H9 (cell line): ENCODE measurements around the gene INTS7. TPM values are rescaled to one million over a fixed set of nuclear protein-coding genes. Genes with fewer than 3 reads are reported as not detected.

ENCODE experiments used
- DNase-seq: peaks from one replicate; pipeline ENCODE4 v3.0.0-alpha.2; 2017
- H2AFZ ChIP-seq: one replicate; pipeline ENCODE4 v1.6.1; 2013; ENCODE audit warnings: mild to moderate bottlenecking, low read length, control low read depth, moderate library complexity
- H2AK5ac ChIP-seq: 2 replicates; pipeline ENCODE4 v1.6.1; 2013; ENCODE audit warnings: low read length, control low read depth, mixed read lengths; ENCODE audit not compliant: insufficient read length
- H2BK120ac ChIP-seq: one replicate; pipeline ENCODE4 v1.6.1; 2013; ENCODE audit warnings: low read depth, mild to moderate bottlenecking, low read length, control low read depth, inconsistent platforms; ENCODE audit not compliant: poor library complexity, severe bottlenecking
- H2BK12ac ChIP-seq: 2 replicates; pipeline ENCODE4 v1.6.1; 2013; ENCODE audit warnings: low read length, control low read depth, mixed read lengths, low read depth; ENCODE audit not compliant: insufficient read length
- H2BK15ac ChIP-seq: 2 replicates; pipeline ENCODE4 v1.6.1; 2013; ENCODE audit warnings: low read depth, low read length, control low read depth
- H2BK20ac ChIP-seq: one replicate; pipeline ENCODE4 v1.6.1; 2013; ENCODE audit warnings: low read depth, mild to moderate bottlenecking, low read length, control low read depth, inconsistent platforms; ENCODE audit not compliant: poor library complexity, severe bottlenecking
- H2BK5ac ChIP-seq: 2 replicates; pipeline ENCODE4 v1.6.1; 2013; ENCODE audit warnings: low read length, control low read depth, mixed read lengths; ENCODE audit not compliant: insufficient read length
- H3K14ac ChIP-seq: 2 replicates; pipeline ENCODE4 v1.6.1; 2013; ENCODE audit warnings: low read length, control low read depth; ENCODE audit not compliant: insufficient read depth
- H3K18ac ChIP-seq: 2 replicates; pipeline ENCODE4 v1.6.1; 2013; ENCODE audit warnings: low read depth, mild to moderate bottlenecking, mixed read lengths, low read length, control low read depth; ENCODE audit not compliant: insufficient read length
- H3K23ac ChIP-seq: 2 replicates; pipeline ENCODE4 v1.6.1; 2013; ENCODE audit warnings: low read length, control low read depth, mixed read lengths, low read depth; ENCODE audit not compliant: insufficient read length
- H3K23me2 ChIP-seq: 2 replicates; pipeline ENCODE4 v1.6.1; 2013; ENCODE audit warnings: low read depth, mild to moderate bottlenecking, mixed read lengths, low read length, control low read depth; ENCODE audit not compliant: insufficient read length, poor library complexity, severe bottlenecking
- H3K27ac ChIP-seq: 2 replicates; pipeline ENCODE4 v1.5.1; 2013; ENCODE audit warnings: low read length, control low read depth, mixed read lengths, low read depth; ENCODE audit not compliant: insufficient read length
- H3K27me3 ChIP-seq: 2 replicates; pipeline ENCODE4 v1.6.1; 2013; ENCODE audit warnings: low read length, control low read depth, inconsistent platforms; ENCODE audit not compliant: insufficient read depth
- H3K4ac ChIP-seq: 2 replicates; pipeline ENCODE4 v1.6.1; 2013; ENCODE audit warnings: low read depth, mild to moderate bottlenecking, control low read depth, inconsistent platforms, low read length, moderate library complexity
- H3K4me1 ChIP-seq: 2 replicates; pipeline ENCODE4 v1.6.1; 2013; ENCODE audit warnings: low read length, control low read depth, inconsistent platforms; ENCODE audit not compliant: insufficient read depth
- H3K4me2 ChIP-seq: 2 replicates; pipeline ENCODE4 v1.6.1; 2013; ENCODE audit warnings: low read length, control low read depth, mixed read lengths; ENCODE audit not compliant: insufficient read length, insufficient read depth
- H3K56ac ChIP-seq: 2 replicates; pipeline ENCODE4 v1.6.1; 2013; ENCODE audit warnings: low read depth, mild to moderate bottlenecking, mixed read lengths, low read length, control low read depth; ENCODE audit not compliant: insufficient read length
- H3K79me1 ChIP-seq: 2 replicates; pipeline ENCODE4 v1.6.1; 2013; ENCODE audit warnings: low read depth, mild to moderate bottlenecking, moderate library complexity, low read length, control low read depth, inconsistent platforms; ENCODE audit not compliant: insufficient read depth, poor library complexity, severe bottlenecking
- H3K79me2 ChIP-seq: 2 replicates; pipeline ENCODE4 v1.6.1; 2013; ENCODE audit warnings: low read length, control low read depth, inconsistent platforms; ENCODE audit not compliant: insufficient read depth
- H3K9ac ChIP-seq: 2 replicates; pipeline ENCODE4 v1.6.1; 2013; ENCODE audit warnings: low read length, control low read depth, mixed read lengths; ENCODE audit not compliant: insufficient read length; ENCODE audit errors: extremely low read depth
- H3K9me3 ChIP-seq: one replicate; pipeline ENCODE4 v1.6.1; 2013; ENCODE audit warnings: low read depth, low read length, inconsistent platforms; ENCODE audit not compliant: control insufficient read depth
- H3T11ph ChIP-seq: one replicate; pipeline ENCODE4 v1.6.1; 2013; ENCODE audit warnings: mild to moderate bottlenecking, low read length, control low read depth, inconsistent platforms
- H4K20me1 ChIP-seq: one replicate; pipeline ENCODE4 v1.6.1; 2013; ENCODE audit not compliant: control insufficient read depth, insufficient read length, insufficient read depth
- H4K5ac ChIP-seq: 2 replicates; pipeline ENCODE4 v1.6.1; 2013; ENCODE audit warnings: low read depth, mild to moderate bottlenecking, mixed read lengths, low read length, control low read depth; ENCODE audit not compliant: insufficient read length
- H4K8ac ChIP-seq: replicated peaks from 2 replicates; pipeline ENCODE4 v1.6.1; 2013; ENCODE audit warnings: low read length, control low read depth, mixed read lengths, low read depth; ENCODE audit not compliant: insufficient read length
- H4K91ac ChIP-seq: 2 replicates; pipeline ENCODE4 v1.6.1; 2013; ENCODE audit warnings: low read depth, mild to moderate bottlenecking, moderate library complexity, mixed read lengths, low read length, control low read depth; ENCODE audit not compliant: insufficient read length
- H3K27ac Mint-ChIP-seq, 3 experiments: 2 replicates in 2 of 3; 3 replicates in 1 of 3; pipeline ENCODE4 v1.8.0; 2020 to 2021; ENCODE audit warnings: mixed read lengths in 3 of 3, mild to moderate bottlenecking in 1 of 3, moderate library complexity in 1 of 3
- H3K27me3 Mint-ChIP-seq: 2 replicates; pipeline ENCODE4 v1.8.0; 2021; ENCODE audit warnings: low read depth, mild to moderate bottlenecking, moderate library complexity, mixed read lengths
- H3K36me3 Mint-ChIP-seq, 3 experiments: 2 replicates in 2 of 3; 3 replicates in 1 of 3; pipeline ENCODE4 v1.8.0; 2020 to 2021; ENCODE audit warnings: low read depth in 3 of 3, mixed read lengths in 3 of 3; ENCODE audit not compliant: insufficient read depth in 1 of 3
- H3K4me1 Mint-ChIP-seq, 2 experiments: 2 replicates each; pipeline ENCODE4 v1.8.0; 2020; ENCODE audit warnings: mixed read lengths in 2 of 2
- H3K4me3 Mint-ChIP-seq, 2 experiments: 2 replicates in 1 of 2; 3 replicates in 1 of 2; pipeline ENCODE4 v1.8.0; 2020 to 2021; ENCODE audit warnings: mild to moderate bottlenecking in 2 of 2, mixed read lengths in 2 of 2, moderate library complexity in 1 of 2
- H3K9me3 Mint-ChIP-seq, 2 experiments: 2 replicates in 1 of 2; 3 replicates in 1 of 2; pipeline ENCODE4 v1.8.0; 2020; ENCODE audit warnings: mild to moderate bottlenecking in 2 of 2, mixed read lengths in 2 of 2, moderate library complexity in 1 of 2
- WGBS: extraction: QIAGEN DNeasy Blood & Tissue Kit; methylation state at CpG from one replicate; pipeline ENCODE4 v1.1.7; 2013; ENCODE audit warnings: missing lambda C conversion rate, low lambda C conversion rate, mixed read lengths; ENCODE audit not compliant: insufficient read length; ENCODE audit errors: extremely low coverage; 5-methylcytosine and 5-hydroxymethylcytosine counted together
- total RNA-seq: library from RNA; stranded (reverse); gene quantifications from 2 replicates; pipeline ENCODE4 v1.2.1, GENCODE V29; 2021
- TF ChIP-seq, protein P1 (sequence below): fragments of 200-600 bp; sonication (generic); conservative IDR thresholded peaks from 3 replicates; pipeline ENCODE4 v1.8.0; 2021; ENCODE audit warnings: antibody characterized with exemption, mild to moderate bottlenecking

The INTS7 gene
- total RNA-seq, 1 experiment from 2014 or later, result 32.3 TPM

DNA sequence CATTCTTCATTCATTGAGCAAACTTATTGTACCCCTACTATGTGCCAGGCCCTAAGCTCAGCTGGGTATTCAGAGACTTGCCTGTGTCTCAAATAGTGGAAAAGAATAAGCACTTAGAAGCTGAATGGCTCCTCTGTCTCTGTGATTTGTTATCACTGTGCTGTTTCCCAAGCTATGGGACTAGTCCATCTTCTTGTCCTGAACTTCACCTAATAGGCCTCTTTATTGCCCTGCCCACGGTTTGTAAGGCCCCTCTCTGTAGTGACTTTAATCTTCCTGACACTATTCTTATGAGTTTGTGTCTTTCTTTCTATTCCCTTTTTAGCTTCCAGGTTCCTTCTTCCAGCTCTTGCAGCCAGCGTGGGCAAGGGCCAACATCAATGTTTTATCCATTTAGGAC is 119.4 kb downstream of the INTS7 start:
- H4K8ac ChIP-seq, result no peak overlapping the region
- peaks cover 11% of the 10 kb centered on the region for H3K27me3 Mint-ChIP-seq
- no peak overlapping the region for H2BK15ac ChIP-seq
- no peaks in the 10 kb centered on the region for H3K4me1 ChIP-seq
- TF ChIP-seq, protein P1, sequence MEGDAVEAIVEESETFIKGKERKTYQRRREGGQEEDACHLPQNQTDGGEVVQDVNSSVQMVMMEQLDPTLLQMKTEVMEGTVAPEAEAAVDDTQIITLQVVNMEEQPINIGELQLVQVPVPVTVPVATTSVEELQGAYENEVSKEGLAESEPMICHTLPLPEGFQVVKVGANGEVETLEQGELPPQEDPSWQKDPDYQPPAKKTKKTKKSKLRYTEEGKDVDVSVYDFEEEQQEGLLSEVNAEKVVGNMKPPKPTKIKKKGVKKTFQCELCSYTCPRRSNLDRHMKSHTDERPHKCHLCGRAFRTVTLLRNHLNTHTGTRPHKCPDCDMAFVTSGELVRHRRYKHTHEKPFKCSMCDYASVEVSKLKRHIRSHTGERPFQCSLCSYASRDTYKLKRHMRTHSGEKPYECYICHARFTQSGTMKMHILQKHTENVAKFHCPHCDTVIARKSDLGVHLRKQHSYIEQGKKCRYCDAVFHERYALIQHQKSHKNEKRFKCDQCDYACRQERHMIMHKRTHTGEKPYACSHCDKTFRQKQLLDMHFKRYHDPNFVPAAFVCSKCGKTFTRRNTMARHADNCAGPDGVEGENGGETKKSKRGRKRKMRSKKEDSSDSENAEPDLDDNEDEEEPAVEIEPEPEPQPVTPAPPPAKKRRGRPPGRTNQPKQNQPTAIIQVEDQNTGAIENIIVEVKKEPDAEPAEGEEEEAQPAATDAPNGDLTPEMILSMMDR, result no peak
- no peak for DNase-seq
- H2BK120ac ChIP-seq, result no peak overlapping the region
- no peaks in the 10 kb centered on the region for H3K9me3 ChIP-seq
- H3K79me1 ChIP-seq, result no peaks in the 10 kb centered on the region
- no peaks in the 10 kb centered on the region for H4K20me1 ChIP-seq
- no peaks in the 10 kb centered on the region for H3K79me2 ChIP-seq
- H3T11ph ChIP-seq, result no peak overlapping the region
- no peak overlapping the region for H2BK20ac ChIP-seq
- WGBS, result no CpG with 5 or more reads among the region's 2 CpGs
- no peaks in the 10 kb centered on the region for H3K27me3 ChIP-seq
- H3K14ac ChIP-seq, result no peak overlapping the region
- no peak overlapping the region for H3K27ac Mint-ChIP-seq
- H3K23ac ChIP-seq, result no peak overlapping the region
- no peak overlapping the region for H3K4ac ChIP-seq
- no peak overlapping the region for H2AFZ ChIP-seq
- no peak overlapping the region for H4K91ac ChIP-seq
- no peak overlapping the region for H2AK5ac ChIP-seq
- H3K4me2 ChIP-seq, result no peak overlapping the region
- no peak overlapping the region for H3K56ac ChIP-seq
- H2BK5ac ChIP-seq, result no peak overlapping the region
- H3K9ac ChIP-seq, result no peak overlapping the region
- H3K4me1 Mint-ChIP-seq, result peaks cover 6 to 13% of the 10 kb centered on the region in 2 experiments
- H3K4me3 Mint-ChIP-seq, result no peak overlapping the region
- H3K18ac ChIP-seq, result no peak overlapping the region
- no peaks in the 10 kb centered on the region for H3K23me2 ChIP-seq
- H3K27ac ChIP-seq, result no peak overlapping the region
- H2BK12ac ChIP-seq, result no peak overlapping the region
- peaks cover 0 to 4% of the 10 kb centered on the region in 2 experiments; a peak in 3 of 5 replicates for H3K9me3 Mint-ChIP-seq
- H4K5ac ChIP-seq, result no peak overlapping the region
- H3K36me3 Mint-ChIP-seq, result no peaks in the 10 kb centered on the region
